ENCODE results near the gene KCNMB1. TPM values are rescaled to one million over a fixed set of nuclear protein-coding genes. Genes with fewer than 3 reads are reported as not detected.

The KCNMB1 gene
- total and polyA plus RNA-seq, 2 experiments from 2014 or later, result not detected

DNA sequence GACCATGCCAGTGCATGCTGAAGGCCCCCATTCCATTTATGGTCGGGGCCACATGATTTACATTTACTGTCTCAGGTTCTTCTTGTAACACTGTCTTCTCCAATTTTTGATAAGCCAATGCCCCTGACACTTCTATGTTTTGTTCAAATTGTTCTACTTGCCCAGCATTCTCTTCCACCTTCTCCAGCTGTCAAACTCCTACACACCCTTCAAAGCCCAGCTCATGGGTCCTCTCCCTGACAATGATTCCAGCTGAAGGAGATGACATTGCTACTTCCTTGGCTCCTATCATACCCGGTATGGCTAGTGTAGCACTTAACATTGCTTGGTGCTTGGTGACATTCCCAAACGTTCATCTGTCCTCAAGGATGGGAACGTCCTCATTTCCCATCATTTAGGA lies 41.1 kb upstream of the KCNMB1 start:
- H3K36me3 ChIP-seq (ENCODE audit: low read depth), result no peaks in the 10 kb centered on the region
- H2AFZ ChIP-seq, result no peak overlapping the region
- H3K79me2 ChIP-seq (ENCODE audit: insufficient read depth), result no peaks in the 10 kb centered on the region
- no peak for DNase-seq
- H3K9me2 ChIP-seq (ENCODE audit: insufficient read depth), result no peaks in the 10 kb centered on the region
- H3K27me3 ChIP-seq (replicated peaks; ENCODE audit: insufficient read depth), result peaks cover 37% of the 10 kb centered on the region
- H3K4me3 ChIP-seq, result no peak overlapping the region
- H3K9me3 ChIP-seq (ENCODE audit: low read depth), result no peaks in the 10 kb centered on the region
- no peaks in the 10 kb centered on the region for H3K4me1 ChIP-seq (ENCODE audit: insufficient read depth)
- H4K20me1 ChIP-seq (ENCODE audit: insufficient read depth), result no peaks in the 10 kb centered on the region
- in situ Hi-C loops (cut with MboI), result no loop called here
- WGBS, 2 experiments (ENCODE audit: low coverage in 1 of 2, low lambda C conversion rate in 2 of 2, missing lambda C conversion rate in 2 of 2), result 67 to 70% methylated on average over 4 of the region's 4 CpGs
- H3K9ac ChIP-seq, result no peak overlapping the region
- no peaks in the 10 kb centered on the region for H3F3A ChIP-seq (ENCODE audit: insufficient read depth)
- TF ChIP-seq EZH2phosphoT487 (IDR thresholded peaks at IDR 0.05; ENCODE audit: insufficient read depth, low read depth) (no peak), EZH2 (IDR thresholded peaks at IDR 0.05; ENCODE audit: insufficient read depth, poor library complexity, severe bottlenecking) (no peak)
- H3K27ac ChIP-seq, result no peak overlapping the region
- H3K4me2 ChIP-seq (ENCODE audit: unreplicated experiment), result no peak overlapping the region

DNA sequence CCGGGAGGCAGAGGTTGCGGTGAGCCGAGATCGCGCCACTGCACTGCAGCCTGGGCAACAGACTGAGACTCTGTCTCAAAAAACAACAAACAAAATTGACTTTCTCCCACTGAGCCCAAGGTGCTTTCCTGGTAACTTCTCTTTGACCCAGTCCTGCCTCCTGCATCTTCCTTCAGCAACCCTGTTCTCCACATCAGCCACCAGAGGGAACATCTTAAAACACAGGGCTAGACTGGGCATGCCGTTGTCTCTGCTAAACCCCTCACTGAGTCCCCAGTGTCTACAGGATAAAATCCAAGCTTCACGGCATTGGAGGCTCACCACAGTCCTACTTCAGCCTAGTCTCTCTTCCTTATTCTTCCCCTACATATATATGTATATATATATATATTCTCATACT lies 39.8 kb upstream of the KCNMB1 start:
- no peaks in the 10 kb centered on the region for H4K20me1 ChIP-seq (ENCODE audit: insufficient read depth)
- peak; percentile 35 for DNase-seq
- no peaks in the 10 kb centered on the region for H3K9me2 ChIP-seq (ENCODE audit: insufficient read depth)
- no peaks in the 10 kb centered on the region for H3K9me3 ChIP-seq (ENCODE audit: low read depth)
- H3K36me3 ChIP-seq (ENCODE audit: low read depth), result no peaks in the 10 kb centered on the region
- no peak overlapping the region for H2AFZ ChIP-seq
- H3K27ac ChIP-seq, result no peak overlapping the region
- TF ChIP-seq EZH2phosphoT487 (IDR thresholded peaks at IDR 0.05; ENCODE audit: insufficient read depth, low read depth), result no peak
- no peak for TF ChIP-seq EZH2 (IDR thresholded peaks at IDR 0.05; ENCODE audit: insufficient read depth, poor library complexity, severe bottlenecking)
- no peaks in the 10 kb centered on the region for H3K4me1 ChIP-seq (ENCODE audit: insufficient read depth)
- no peak overlapping the region for H3K9ac ChIP-seq
- 77 to 80% methylated on average over 7 of the region's 7 CpGs for WGBS, 2 experiments (ENCODE audit: low coverage in 1 of 2, low lambda C conversion rate in 2 of 2, missing lambda C conversion rate in 2 of 2)
- no peak overlapping the region for H3K4me3 ChIP-seq
- no peak overlapping the region for H3K4me2 ChIP-seq (ENCODE audit: unreplicated experiment)
- H3F3A ChIP-seq (ENCODE audit: insufficient read depth), result no peaks in the 10 kb centered on the region
- no peaks in the 10 kb centered on the region for H3K79me2 ChIP-seq (ENCODE audit: insufficient read depth)
- in situ Hi-C loops (cut with MboI), result no loop called here
- H3K27me3 ChIP-seq (replicated peaks; ENCODE audit: insufficient read depth), result peaks cover 42% of the 10 kb centered on the region

DNA sequence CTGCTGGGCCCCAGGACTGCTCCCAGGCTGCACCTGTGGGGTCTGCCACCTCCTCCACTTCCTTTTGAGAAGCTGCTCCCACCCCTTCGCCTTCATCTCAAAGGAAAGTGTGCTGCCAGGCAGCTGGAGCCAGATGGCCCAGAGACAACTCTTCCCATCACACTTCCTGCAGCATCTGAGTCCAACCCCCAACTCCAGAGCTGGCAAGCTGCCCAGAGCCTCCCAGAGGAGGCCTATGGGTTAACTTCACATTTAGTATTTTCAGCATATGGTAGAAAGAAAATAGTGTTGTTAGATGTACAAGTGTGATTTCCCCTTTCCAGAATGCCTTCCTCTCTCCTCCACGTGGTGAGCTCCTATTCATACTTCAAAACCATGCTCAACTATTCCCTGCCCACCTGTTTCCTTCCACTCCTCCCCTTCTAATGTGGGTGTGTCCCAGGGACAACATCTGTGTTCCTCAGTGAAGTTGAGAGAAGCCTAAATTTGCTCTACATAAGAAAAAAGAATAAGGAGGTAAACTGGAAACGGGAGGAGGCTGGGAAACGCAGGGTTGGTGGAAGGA lies 38.6 kb upstream of the KCNMB1 start:
- Histone ChIP-seq H3K9me3 (ENCODE audit: low read depth) (no peaks in the 10 kb centered on the region), H3K79me2 (ENCODE audit: insufficient read depth) (no peaks in the 10 kb centered on the region), H3K27me3 (replicated peaks; ENCODE audit: insufficient read depth) (peaks cover 50% of the 10 kb centered on the region), H2AFZ (no peak overlapping the region), H3K4me2 (ENCODE audit: unreplicated experiment) (no peak overlapping the region), H3K36me3 (ENCODE audit: low read depth) (no peaks in the 10 kb centered on the region), H3K9ac (no peak overlapping the region), H4K20me1 (ENCODE audit: insufficient read depth) (no peaks in the 10 kb centered on the region), H3K4me1 (ENCODE audit: insufficient read depth) (no peaks in the 10 kb centered on the region), H3K9me2 (ENCODE audit: insufficient read depth) (no peaks in the 10 kb centered on the region), H3K4me3 (no peak overlapping the region), H3K27ac (no peak overlapping the region), H3F3A (ENCODE audit: insufficient read depth) (no peaks in the 10 kb centered on the region)
- DNase-seq, result no peak
- TF ChIP-seq EZH2 (IDR thresholded peaks at IDR 0.05; ENCODE audit: insufficient read depth, poor library complexity, severe bottlenecking) (no peak), EZH2phosphoT487 (IDR thresholded peaks at IDR 0.05; ENCODE audit: insufficient read depth, low read depth) (no peak)
- 44 to 45% methylated on average over 4 of the region's 4 CpGs for WGBS, 2 experiments (ENCODE audit: low coverage in 1 of 2, low lambda C conversion rate in 2 of 2, missing lambda C conversion rate in 2 of 2)
- in situ Hi-C loops (cut with MboI), result no loop called here

DNA sequence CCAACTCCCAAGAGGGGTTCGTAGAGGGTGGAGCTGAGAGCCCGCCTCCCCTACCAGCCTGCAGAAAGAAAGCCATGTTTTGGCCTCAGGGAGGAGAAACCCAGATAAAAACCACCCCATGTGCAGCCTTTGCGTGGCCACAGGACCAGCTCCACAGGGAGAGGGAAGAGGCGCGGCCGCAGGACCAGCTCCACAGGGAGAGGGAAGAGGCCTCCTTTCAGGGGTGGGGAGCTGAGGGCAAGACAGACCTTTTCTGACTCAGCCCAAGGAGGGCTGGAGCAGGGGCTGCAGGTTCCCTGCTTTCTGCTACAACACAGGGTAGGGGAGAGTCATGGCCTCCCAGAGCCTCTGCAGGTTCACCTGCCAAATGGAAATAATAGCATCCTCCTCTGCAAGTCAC lies 37.6 kb upstream of the KCNMB1 start:
- no peaks in the 10 kb centered on the region for H3F3A ChIP-seq (ENCODE audit: insufficient read depth)
- no peaks in the 10 kb centered on the region for H3K9me3 ChIP-seq (ENCODE audit: low read depth)
- no peak overlapping the region for H3K4me3 ChIP-seq
- TF ChIP-seq EZH2phosphoT487 (IDR thresholded peaks at IDR 0.05; ENCODE audit: insufficient read depth, low read depth) (no peak), EZH2 (IDR thresholded peaks at IDR 0.05; ENCODE audit: insufficient read depth, poor library complexity, severe bottlenecking) (no peak)
- no peak overlapping the region for H3K27ac ChIP-seq
- no peak for DNase-seq
- 58 to 72% methylated on average over 6 of the region's 6 CpGs for WGBS, 2 experiments (ENCODE audit: low coverage in 1 of 2, low lambda C conversion rate in 2 of 2, missing lambda C conversion rate in 2 of 2)
- H3K79me2 ChIP-seq (ENCODE audit: insufficient read depth), result no peaks in the 10 kb centered on the region
- H3K4me2 ChIP-seq (ENCODE audit: unreplicated experiment), result no peak overlapping the region
- H3K36me3 ChIP-seq (ENCODE audit: low read depth), result no peaks in the 10 kb centered on the region
- H3K9ac ChIP-seq, result no peak overlapping the region
- no peaks in the 10 kb centered on the region for H3K9me2 ChIP-seq (ENCODE audit: insufficient read depth)
- no peaks in the 10 kb centered on the region for H3K4me1 ChIP-seq (ENCODE audit: insufficient read depth)
- H2AFZ ChIP-seq, result no peak overlapping the region
- peaks cover 54% of the 10 kb centered on the region for H3K27me3 ChIP-seq (replicated peaks; ENCODE audit: insufficient read depth)
- in situ Hi-C loops (cut with MboI), result no loop called here
- H4K20me1 ChIP-seq (ENCODE audit: insufficient read depth), result no peaks in the 10 kb centered on the region

Measured in GM23248 (cell line).